Measurements from ENCODE around the gene PICALM. TPM values are rescaled to one million over a fixed set of nuclear protein-coding genes. Genes with fewer than 3 reads are reported as not detected.

PICALM gene
- total RNA-seq, 4 donors from 2014 or later, result 148 to 244 (median 221) TPM

DNA sequence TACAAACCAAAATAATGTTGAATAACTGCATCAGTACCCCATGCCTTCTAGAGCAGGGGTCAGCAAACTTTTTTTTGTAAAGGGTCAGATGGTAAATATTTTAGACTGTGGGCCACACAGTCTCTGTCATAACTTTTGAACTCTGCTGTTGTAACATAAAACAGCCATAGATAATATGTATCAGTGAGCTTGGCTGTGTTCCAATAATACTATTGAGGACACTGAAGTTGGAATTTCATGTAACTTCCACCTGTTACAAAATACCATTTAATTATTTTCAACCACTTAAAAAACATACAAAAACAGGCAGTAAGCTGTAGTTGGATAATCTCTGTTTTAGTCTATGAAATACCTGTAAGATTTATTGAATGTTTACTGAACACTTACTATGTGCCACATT lies 55.2 kb downstream of the PICALM start:
- Histone ChIP-seq H3K9me3 (no peaks in the 10 kb centered on the region), H3K27ac (no peak overlapping the region), H3K36me3 (peaks cover 0 to 34% (median 9%) of the 10 kb centered on the region in 4 donors), H3K4me3 (no peak overlapping the region), H3K4me1 (peaks cover 0 to 6% (median 0%) of the 10 kb centered on the region in 4 donors), H3K27me3 (no peaks in the 10 kb centered on the region)
- no peak for DNase-seq
- intact Hi-C loops (cut with DNase I; ENCODE audit: low total_unique reads) (no loop called here), in situ Hi-C loops (cut with MboI; ENCODE audit: low pct_ligation_motif_present in 1 of 4, low pct_unique_long_range_greater_than_20kb in 1 of 4, low sequenced_read_pairs in 3 of 4) (no loop called here)
- TF ChIP-seq POLR2A (IDR thresholded peaks at IDR 0.05) (no peak), CTCF (IDR thresholded peaks at IDR 0.05) (no peak), EP300 (IDR thresholded peaks at IDR 0.05; ENCODE audit: low read depth) (no peak)

- no peak overlapping the region for H3K27ac ChIP-seq
- no peak for DNase-seq
- intact Hi-C loops (cut with DNase I; ENCODE audit: low total_unique reads) (no loop called here), in situ Hi-C loops (cut with MboI; ENCODE audit: low pct_ligation_motif_present in 1 of 4, low pct_unique_long_range_greater_than_20kb in 1 of 4, low sequenced_read_pairs in 3 of 4) (no loop called here)
- peaks cover 0 to 39% (median 19%) of the 10 kb centered on the region in 4 donors for H3K36me3 ChIP-seq
- no peaks in the 10 kb centered on the region for H3K9me3 ChIP-seq
- no peaks in the 10 kb centered on the region for H3K27me3 ChIP-seq
- 91 to 93% methylated on average over 1 of the region's 1 CpG for WGBS, 2 donors (ENCODE audit: low coverage in 1 of 2)
- H3K4me3 ChIP-seq, result no peak overlapping the region
- peaks cover 0 to 3% (median 0%) of the 10 kb centered on the region in 4 donors for H3K4me1 ChIP-seq
- TF ChIP-seq POLR2AphosphoS5 (IDR thresholded peaks at IDR 0.05), result no peak
- TF ChIP-seq POLR2A (IDR thresholded peaks at IDR 0.05), result no peak
- no peak for TF ChIP-seq CTCF (IDR thresholded peaks at IDR 0.05)
- TF ChIP-seq EP300 (IDR thresholded peaks at IDR 0.05; ENCODE audit: low read depth), result no peak
Measured at GRCh38 chr11:86011175-86011574, 57.7 kb downstream of the PICALM start.

GRCh38 chr11:86003654-86004053 lies 65.2 kb downstream of the PICALM start:
- H3K9me3 ChIP-seq, result no peaks in the 10 kb centered on the region
- no peaks in the 10 kb centered on the region for H3K4me1 ChIP-seq
- no peaks in the 10 kb centered on the region for H3K27me3 ChIP-seq
- H3K36me3 ChIP-seq, result peaks cover 0 to 68% (median 25%) of the 10 kb centered on the region in 4 donors
- TF ChIP-seq EP300 (IDR thresholded peaks at IDR 0.05; ENCODE audit: low read depth) (no peak), POLR2AphosphoS5 (IDR thresholded peaks at IDR 0.05) (no peak), POLR2A (IDR thresholded peaks at IDR 0.05) (no peak), CTCF (IDR thresholded peaks at IDR 0.05) (no peak)
- H3K27ac ChIP-seq, result no peak overlapping the region
- WGBS, 2 donors (ENCODE audit: low coverage in 1 of 2), result 69 to 71% methylated on average over 2 of the region's 2 CpGs
- in situ Hi-C loops (cut with MboI; ENCODE audit: low pct_ligation_motif_present in 1 of 4, low pct_unique_long_range_greater_than_20kb in 1 of 4, low sequenced_read_pairs in 3 of 4), result no loop called here
- intact Hi-C loops (cut with DNase I; ENCODE audit: low total_unique reads), result no loop called here
- no peak for DNase-seq
- no peak overlapping the region for H3K4me3 ChIP-seq

DNA sequence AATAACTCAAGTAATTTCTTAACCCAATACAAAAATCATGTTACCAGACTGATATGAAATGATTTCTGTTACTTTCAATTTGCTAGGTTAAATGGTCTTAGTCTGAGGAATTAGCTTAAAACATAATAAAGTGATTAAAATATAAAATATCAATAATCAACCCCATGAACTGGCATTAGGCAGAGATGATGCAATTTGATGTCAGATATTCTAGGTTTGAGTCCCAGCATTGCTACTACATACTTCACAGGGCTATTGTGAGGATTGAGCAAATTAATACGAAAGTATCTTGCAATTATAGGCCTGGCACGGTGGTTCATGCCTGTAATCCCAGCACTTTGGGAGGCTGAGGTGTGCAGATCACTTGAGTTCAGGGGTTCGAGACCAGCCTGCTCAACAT lies 66.5 kb downstream of the PICALM start:
- peaks cover 0 to 64% (median 29%) of the 10 kb centered on the region in 4 donors for H3K36me3 ChIP-seq

More for the DNA sequence above, 66.5 kb downstream of the PICALM start:
- no peak overlapping the region for H3K27ac ChIP-seq
- H3K4me1 ChIP-seq, result no peaks in the 10 kb centered on the region
- intact Hi-C loops (cut with DNase I; ENCODE audit: low total_unique reads), result no loop called here
- 86 to 94% methylated on average over 1 to 3 of the region's 3 CpGs for WGBS, 2 donors (ENCODE audit: low coverage in 1 of 2)
- in situ Hi-C loops (cut with MboI; ENCODE audit: low pct_ligation_motif_present in 1 of 4, low pct_unique_long_range_greater_than_20kb in 1 of 4, low sequenced_read_pairs in 3 of 4), result no loop called here
- H3K4me3 ChIP-seq, result no peak overlapping the region
- no peak for DNase-seq
- TF ChIP-seq POLR2AphosphoS5 (IDR thresholded peaks at IDR 0.05) (no peak), POLR2A (IDR thresholded peaks at IDR 0.05) (no peak), CTCF (IDR thresholded peaks at IDR 0.05) (no peak), EP300 (IDR thresholded peaks at IDR 0.05; ENCODE audit: low read depth) (no peak)
- H3K9me3 ChIP-seq, result no peaks in the 10 kb centered on the region
- no peaks in the 10 kb centered on the region for H3K27me3 ChIP-seq
